Lung (tissue), 12 donors: ENCODE measurements around the gene RAI1. TPM values are rescaled to one million over a fixed set of nuclear protein-coding genes. Genes with fewer than 3 reads are reported as not detected.

Experiments
- ATAC-seq: fragments of 200-7000 bp; cut with Tn5 transposase; one replicate; pipeline ENCODE4 v1.9.1; 2020; ENCODE audit warnings: moderate number of reproducible peaks; ENCODE audit not compliant: insufficient read depth, low FRiP score
- DNase-seq, 3 donors: peaks; one replicate each; pipeline ENCODE4 v3.0.0-alpha.2; 2013 to 2017
- H3K27ac ChIP-seq, 2 donors: one replicate each; pipeline ENCODE4 v1.5.1; 2013; ENCODE audit warnings: mild to moderate bottlenecking in 2 of 2, moderate library complexity in 2 of 2, control low read depth in 1 of 2, inconsistent platforms in 1 of 2, low read depth in 1 of 2, low read length in 1 of 2
- H3K27me3 ChIP-seq, 3 donors: one replicate each; pipeline ENCODE4 v1.5.1; 2013; ENCODE audit warnings: low read length in 2 of 3; ENCODE audit not compliant: control insufficient read depth in 3 of 3, insufficient read depth in 3 of 3
- H3K36me3 ChIP-seq, 4 donors: one replicate each; pipeline ENCODE4 v1.5.1; 2013; ENCODE audit warnings: low read length in 4 of 4, mild to moderate bottlenecking in 1 of 4, moderate library complexity in 1 of 4; ENCODE audit not compliant: control insufficient read depth in 4 of 4, insufficient read depth in 4 of 4
- H3K4me1 ChIP-seq, 5 donors: one replicate each; pipeline ENCODE4 v1.5.1; 2013; ENCODE audit warnings: low read length in 5 of 5, mild to moderate bottlenecking in 2 of 5, moderate library complexity in 1 of 5; ENCODE audit not compliant: control insufficient read depth in 5 of 5, insufficient read depth in 5 of 5
- H3K4me3 ChIP-seq: one replicate; pipeline ENCODE4 v1.5.1; 2013; ENCODE audit warnings: mild to moderate bottlenecking, control low read depth, moderate library complexity
- H3K9ac ChIP-seq, 2 donors: one replicate each; pipeline ENCODE4 v1.5.1; 2013; ENCODE audit warnings: low read length in 2 of 2, control low read depth in 1 of 2; ENCODE audit not compliant: insufficient read depth in 1 of 2
- H3K9me3 ChIP-seq, 4 donors: one replicate each; pipeline ENCODE4 v1.5.1; 2013; ENCODE audit warnings: low read length in 3 of 4, mild to moderate bottlenecking in 1 of 4, moderate library complexity in 1 of 4; ENCODE audit not compliant: control insufficient read depth in 4 of 4, insufficient read depth in 3 of 4
- WGBS, 2 donors: extraction: QIAGEN DNeasy Blood & Tissue Kit; methylation state at CpG; one replicate each; pipeline ENCODE4 v1.1.7; 2013; 5-methylcytosine and 5-hydroxymethylcytosine counted together
- polyA plus RNA-seq, 2 donors: library from polyadenylated mRNA; stranded (reverse); fragments of 200-250 nt; gene quantifications; one replicate each; pipeline ENCODE4 v1.2.1, GENCODE V29; 2013
- total RNA-seq, 2 donors: library from RNA; depleted of rRNA in 1 of 2; stranded (reverse); fragments of >200 nt in 1 of 2; gene quantifications; one replicate each; pipeline ENCODE4 v1.2.1, GENCODE V29; 2014 to 2021
- TF ChIP-seq, protein P1 (sequence below): IDR thresholded peaks from 2 replicates; pipeline ENCODE4 v1.5.1; 2012; ENCODE audit warnings: mild to moderate bottlenecking; ENCODE audit errors: control extremely low read depth, extremely low read depth
- donor health status: control.
- donor health status: control.
- donor health status: Bipolar disorder and iron deficiency.
- donor health status: healthy.
- donor health status: DM: yes; HTN: yes; CAD: no.

RAI1 gene
- total and polyA plus RNA-seq, 4 donors: 14.5 to 44.4 (median 28.3) TPM

GRCh38 chr17:17739388-17740066, 58.3 kb downstream of the RAI1 start:
- Histone ChIP-seq H3K9ac (peak overlapping the region in 1 of 2 donors; percentile 62), H3K36me3 (no peaks in the 10 kb centered on the region), H3K4me3 (no peak overlapping the region), H3K4me1 (peaks cover 16 to 54% (median 33%) of the 10 kb centered on the region in 5 donors), H3K9me3 (no peaks in the 10 kb centered on the region), H3K27me3 (no peaks in the 10 kb centered on the region), H3K27ac (peak overlapping the region; percentile 55 to 72)
- TF ChIP-seq, protein P1, sequence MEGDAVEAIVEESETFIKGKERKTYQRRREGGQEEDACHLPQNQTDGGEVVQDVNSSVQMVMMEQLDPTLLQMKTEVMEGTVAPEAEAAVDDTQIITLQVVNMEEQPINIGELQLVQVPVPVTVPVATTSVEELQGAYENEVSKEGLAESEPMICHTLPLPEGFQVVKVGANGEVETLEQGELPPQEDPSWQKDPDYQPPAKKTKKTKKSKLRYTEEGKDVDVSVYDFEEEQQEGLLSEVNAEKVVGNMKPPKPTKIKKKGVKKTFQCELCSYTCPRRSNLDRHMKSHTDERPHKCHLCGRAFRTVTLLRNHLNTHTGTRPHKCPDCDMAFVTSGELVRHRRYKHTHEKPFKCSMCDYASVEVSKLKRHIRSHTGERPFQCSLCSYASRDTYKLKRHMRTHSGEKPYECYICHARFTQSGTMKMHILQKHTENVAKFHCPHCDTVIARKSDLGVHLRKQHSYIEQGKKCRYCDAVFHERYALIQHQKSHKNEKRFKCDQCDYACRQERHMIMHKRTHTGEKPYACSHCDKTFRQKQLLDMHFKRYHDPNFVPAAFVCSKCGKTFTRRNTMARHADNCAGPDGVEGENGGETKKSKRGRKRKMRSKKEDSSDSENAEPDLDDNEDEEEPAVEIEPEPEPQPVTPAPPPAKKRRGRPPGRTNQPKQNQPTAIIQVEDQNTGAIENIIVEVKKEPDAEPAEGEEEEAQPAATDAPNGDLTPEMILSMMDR: no peak
- ATAC-seq (peak; percentile 51), DNase-seq (no peak)
- WGBS, 2 donors: 57 to 62% methylated on average over 10 of the region's 10 CpGs

DNA sequence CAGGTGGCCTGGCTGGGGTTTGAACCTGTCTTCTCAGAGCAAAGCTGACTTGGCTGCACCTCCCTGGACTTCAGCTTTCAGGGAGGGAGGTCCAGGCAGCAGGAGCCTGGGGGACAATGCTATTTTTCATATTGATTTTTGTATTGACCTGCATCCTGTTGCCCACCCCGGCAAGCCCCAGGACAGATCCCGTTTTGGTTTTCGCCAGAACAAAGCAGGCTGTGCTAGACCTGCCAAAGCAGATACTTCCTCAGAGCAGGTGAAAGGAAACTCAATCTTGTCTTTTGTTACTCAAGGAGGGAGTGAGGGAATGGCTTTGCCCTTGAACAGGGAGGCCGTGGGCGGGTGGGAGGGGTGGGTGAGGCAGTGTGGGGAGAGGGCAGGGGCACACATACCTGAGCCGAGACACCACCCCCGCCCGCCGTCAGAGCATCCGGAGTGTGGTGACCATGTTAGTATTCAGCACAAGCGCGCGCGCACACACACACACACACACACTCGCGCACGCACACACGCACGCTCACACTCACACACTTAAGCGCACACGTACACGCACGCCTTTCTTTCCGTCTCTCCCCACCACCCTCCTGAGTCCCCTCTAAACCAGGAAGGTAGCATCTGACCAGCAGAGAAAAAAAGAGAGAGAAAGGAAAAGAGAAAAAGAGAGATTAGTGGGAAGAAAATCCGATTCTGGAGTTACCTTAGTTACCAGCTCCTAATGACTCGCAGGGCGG, 59.5 kb downstream of the RAI1 start:
- 70 to 75% methylated on average over 27 of the region's 27 CpGs for WGBS, 2 donors
- DNase-seq: peak in 2 of 3 donors; percentile 67 to 76
- H3K4me1 ChIP-seq: peaks cover 16 to 54% (median 33%) of the 10 kb centered on the region in 5 donors
- ATAC-seq: no peak
- H3K9me3 ChIP-seq: no peaks in the 10 kb centered on the region
- peak overlapping the region in 1 of 2 donors; percentile 38 for H3K9ac ChIP-seq
- H3K27me3 ChIP-seq: no peaks in the 10 kb centered on the region
- H3K27ac ChIP-seq: no peak overlapping the region
- H3K4me3 ChIP-seq: no peak overlapping the region
- H3K36me3 ChIP-seq: peaks cover 0 to 2% (median 0%) of the 10 kb centered on the region in 4 donors
- TF ChIP-seq, protein P1: no peak

DNA sequence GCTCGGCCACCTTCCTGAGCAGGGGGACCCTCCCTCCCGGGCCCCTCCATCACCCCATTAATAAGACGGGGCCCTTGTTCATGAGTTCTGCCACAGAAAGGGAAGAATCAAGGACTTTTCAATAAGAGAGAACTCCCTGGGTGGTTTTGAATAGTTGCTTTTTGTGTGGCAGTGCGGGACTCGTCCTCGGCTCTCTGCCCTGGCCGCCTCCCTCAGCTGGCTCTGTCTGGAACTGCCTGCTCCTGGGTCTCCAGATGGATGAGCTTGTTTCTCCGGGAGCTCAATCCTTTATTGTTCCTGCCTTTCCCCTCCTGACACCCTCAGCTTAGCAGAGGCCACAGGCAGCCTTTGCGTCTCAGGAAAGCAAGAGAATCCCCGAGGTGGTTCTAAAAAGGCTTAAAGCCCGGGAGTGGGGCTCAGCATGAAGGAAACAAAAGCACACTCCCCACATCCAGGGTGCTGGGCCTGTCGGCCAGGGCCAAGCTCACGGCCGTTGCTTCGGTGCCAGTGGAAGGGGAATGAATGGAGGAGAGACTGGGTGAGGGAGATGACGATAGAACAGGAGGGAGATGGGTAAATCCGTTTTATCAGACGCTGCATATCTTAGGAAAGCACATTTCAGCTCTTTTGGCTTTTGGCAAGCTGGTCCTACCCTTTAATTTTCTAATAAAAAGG, 60.2 kb downstream of the RAI1 start:
- TF ChIP-seq, protein P1: no peak
- ATAC-seq: no peak
- WGBS, 2 donors: 73 to 85% methylated on average over 18 of the region's 18 CpGs
- H3K9me3 ChIP-seq: no peaks in the 10 kb centered on the region
- peaks cover 0 to 4% (median 0%) of the 10 kb centered on the region in 4 donors for H3K36me3 ChIP-seq
- DNase-seq: peak; percentile 80 to 82 (median 80)
- no peak overlapping the region for H3K27ac ChIP-seq
- H3K27me3 ChIP-seq: no peaks in the 10 kb centered on the region
- H3K4me3 ChIP-seq: no peak overlapping the region
- no peak overlapping the region for H3K9ac ChIP-seq
- H3K4me1 ChIP-seq: peaks cover 16 to 54% (median 33%) of the 10 kb centered on the region in 5 donors
